ENCODE data around the gene JAM2.
"Not testable (repeated sequence)": the region's sequence is repeated elsewhere in the genome, so short reads cannot be mapped to it uniquely, and the experiment has no call there.

JAM2 gene

DNA sequence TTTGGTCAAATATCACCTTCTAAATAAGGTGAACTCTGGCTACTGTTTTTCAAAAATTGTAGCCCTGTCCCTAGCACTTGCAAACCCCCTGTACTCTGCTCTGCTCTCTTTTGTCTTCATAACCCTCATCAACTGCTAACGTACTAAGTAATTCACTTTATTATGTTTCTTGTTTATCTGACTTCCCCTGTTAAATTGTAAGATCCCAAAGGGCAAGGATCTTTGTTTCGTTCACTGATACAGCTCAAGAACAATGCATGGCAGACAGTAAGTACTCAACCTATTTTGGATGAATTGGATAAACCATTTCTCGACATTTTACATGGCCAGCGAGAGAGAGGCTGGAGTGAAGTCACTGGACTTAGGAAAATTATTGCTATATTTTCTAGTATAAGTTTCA lies 48.7 kb downstream of the JAM2 start:
- no peak overlapping the region for H3K4me3 ChIP-seq (ENCODE audit: control insufficient read depth, low read depth, low read length)
- TF ChIP-seq, protein P1, sequence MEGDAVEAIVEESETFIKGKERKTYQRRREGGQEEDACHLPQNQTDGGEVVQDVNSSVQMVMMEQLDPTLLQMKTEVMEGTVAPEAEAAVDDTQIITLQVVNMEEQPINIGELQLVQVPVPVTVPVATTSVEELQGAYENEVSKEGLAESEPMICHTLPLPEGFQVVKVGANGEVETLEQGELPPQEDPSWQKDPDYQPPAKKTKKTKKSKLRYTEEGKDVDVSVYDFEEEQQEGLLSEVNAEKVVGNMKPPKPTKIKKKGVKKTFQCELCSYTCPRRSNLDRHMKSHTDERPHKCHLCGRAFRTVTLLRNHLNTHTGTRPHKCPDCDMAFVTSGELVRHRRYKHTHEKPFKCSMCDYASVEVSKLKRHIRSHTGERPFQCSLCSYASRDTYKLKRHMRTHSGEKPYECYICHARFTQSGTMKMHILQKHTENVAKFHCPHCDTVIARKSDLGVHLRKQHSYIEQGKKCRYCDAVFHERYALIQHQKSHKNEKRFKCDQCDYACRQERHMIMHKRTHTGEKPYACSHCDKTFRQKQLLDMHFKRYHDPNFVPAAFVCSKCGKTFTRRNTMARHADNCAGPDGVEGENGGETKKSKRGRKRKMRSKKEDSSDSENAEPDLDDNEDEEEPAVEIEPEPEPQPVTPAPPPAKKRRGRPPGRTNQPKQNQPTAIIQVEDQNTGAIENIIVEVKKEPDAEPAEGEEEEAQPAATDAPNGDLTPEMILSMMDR (IDR thresholded peaks at IDR 0.05; ENCODE audit: control insufficient read depth, insufficient read depth, low read depth, low read length, missing control alignments) = no peak
- no peak for DNase-seq (ENCODE audit: low read depth)

DNA sequence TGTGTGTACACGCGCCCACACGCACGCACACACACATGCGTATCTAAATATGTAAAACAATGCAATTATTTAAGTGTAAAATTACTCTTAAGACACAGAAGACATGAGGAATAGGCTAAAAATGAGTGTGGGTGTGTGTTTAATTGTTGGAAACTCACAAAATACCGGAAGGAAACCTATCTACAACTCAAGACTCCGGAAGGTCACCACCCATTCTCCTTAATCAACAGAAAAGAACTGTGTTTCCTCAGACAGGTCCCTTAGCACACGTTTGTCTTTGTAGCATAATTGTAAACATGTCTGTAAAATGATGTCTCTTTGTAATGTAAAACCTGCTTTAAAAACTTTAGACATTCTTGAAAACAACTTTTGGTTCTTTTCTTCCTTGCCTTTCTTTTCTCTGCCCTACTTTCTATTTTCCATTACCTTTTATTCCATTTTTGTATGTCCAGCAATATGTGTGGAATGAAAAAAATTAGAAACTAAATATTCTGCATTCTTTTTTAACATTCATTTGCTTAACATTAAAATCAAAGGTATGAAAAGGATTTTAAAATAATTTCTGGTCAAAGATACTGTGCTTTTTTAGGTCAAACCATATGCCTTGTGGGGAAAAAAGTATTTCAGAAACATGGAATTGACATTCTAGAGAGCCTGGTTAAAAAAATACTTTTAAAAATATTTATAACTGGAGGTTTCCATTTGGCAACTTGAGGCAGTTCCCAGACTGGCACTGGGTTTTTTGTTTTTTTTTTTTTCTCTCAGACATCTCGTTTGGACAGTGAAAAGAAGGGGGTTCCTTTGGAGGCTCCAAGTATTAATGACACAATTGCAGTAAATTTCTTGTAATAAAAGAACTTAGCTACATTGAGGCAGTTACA lies 49.5 kb downstream of the JAM2 start:
- DNase-seq (ENCODE audit: low read depth) = no peak

DNA sequence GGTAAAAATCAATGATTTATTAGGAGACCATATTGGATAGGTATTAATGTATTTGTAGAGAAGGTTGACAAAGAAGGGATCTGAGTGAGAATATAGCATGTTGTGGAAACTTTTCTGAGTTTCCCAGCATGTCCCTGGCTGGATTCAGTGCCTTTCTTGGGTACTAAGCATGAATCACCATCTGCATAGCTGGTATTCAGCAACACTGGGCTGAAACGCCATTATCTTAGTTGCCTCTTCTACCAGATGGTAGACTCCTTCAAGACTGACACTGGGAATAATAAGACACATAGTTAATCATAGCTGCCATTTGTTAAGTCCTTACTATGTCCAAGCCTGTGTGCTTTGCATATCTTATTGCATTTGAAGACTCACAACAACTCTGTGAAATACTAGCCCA lies 50.2 kb downstream of the JAM2 start:
- no peak for DNase-seq (ENCODE audit: low read depth)
- no peak overlapping the region for H3K4me3 ChIP-seq (ENCODE audit: control insufficient read depth, low read depth, low read length)
- TF ChIP-seq, protein P1 (IDR thresholded peaks at IDR 0.05; ENCODE audit: control insufficient read depth, insufficient read depth, low read depth, low read length, missing control alignments) = no peak

More for the DNA sequence above, 49.5 kb downstream of the JAM2 start:
- H3K4me3 ChIP-seq (ENCODE audit: control insufficient read depth, low read depth, low read length) = no peak overlapping the region
- TF ChIP-seq, protein P1 (IDR thresholded peaks at IDR 0.05; ENCODE audit: control insufficient read depth, insufficient read depth, low read depth, low read length, missing control alignments) = no peak

DNA sequence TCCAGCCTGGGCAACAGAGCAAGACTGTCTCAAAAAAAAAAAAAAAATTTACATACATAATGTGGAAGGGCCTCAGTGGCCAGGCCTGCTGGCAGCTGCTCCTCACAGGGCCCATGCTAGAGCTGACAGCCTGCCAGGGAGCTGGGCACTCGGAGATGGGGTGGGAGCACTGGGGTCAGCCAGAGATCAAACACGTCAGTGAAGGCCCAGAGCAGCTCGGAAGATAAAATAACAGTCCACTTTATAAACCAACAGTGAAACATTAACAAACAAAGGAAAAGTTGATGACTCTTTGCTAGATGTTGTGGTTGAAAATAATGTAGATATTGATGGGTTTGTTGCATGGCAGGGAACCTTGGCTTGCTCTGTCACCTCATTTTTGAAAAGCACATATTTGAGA lies 52.9 kb downstream of the JAM2 start:
- DNase-seq (ENCODE audit: low read depth) = no peak
- H3K4me3 ChIP-seq (ENCODE audit: control insufficient read depth, low read depth, low read length) = no peak overlapping the region
- TF ChIP-seq, protein P1 (IDR thresholded peaks at IDR 0.05; ENCODE audit: control insufficient read depth, insufficient read depth, low read depth, low read length, missing control alignments) = no peak

DNA sequence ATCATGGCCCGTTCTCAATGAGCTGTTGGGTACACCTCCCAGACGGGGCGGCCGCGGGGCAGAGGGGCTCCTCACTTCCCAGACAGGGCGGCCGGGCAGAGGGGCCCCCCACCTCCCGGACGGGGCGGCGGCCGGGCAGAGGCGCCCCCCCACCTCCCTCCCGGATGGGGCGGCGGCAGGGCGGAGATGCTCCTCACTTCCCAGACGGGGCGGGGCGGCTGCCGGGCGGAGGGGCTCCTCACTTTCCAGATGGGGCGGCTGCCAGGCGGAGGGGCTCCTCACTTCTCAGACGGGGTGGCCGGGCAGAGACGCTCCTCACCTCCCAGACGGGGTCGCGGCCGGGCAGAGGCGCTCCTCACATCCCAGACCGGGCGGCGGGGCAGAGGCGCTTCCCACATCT lies 56.4 kb downstream of the JAM2 start:
- not testable (repeated sequence) for DNase-seq (ENCODE audit: low read depth); H3K4me3 ChIP-seq (ENCODE audit: control insufficient read depth, low read depth, low read length)

DNA sequence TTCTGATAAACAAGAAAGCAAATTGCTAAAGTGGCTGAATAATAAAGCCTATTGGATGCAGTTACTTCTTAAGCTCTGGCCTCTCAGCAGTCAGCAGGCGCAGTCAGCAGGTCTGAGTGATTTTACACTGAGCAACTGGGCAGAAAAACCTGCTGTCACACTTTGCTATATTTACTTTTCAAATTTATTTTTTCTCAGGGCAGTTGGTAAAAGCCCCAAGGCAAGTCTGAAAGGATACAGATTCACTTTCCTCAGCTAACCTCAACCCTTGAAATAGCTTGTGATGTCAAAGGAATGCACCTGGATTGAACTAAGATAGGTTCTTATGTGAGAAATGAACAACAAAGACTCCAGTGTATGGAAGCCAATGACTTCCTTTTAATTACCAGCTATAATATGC lies 61.7 kb downstream of the JAM2 start:
- DNase-seq (ENCODE audit: low read depth) = no peak
- TF ChIP-seq, protein P1 (IDR thresholded peaks at IDR 0.05; ENCODE audit: control insufficient read depth, insufficient read depth, low read depth, low read length, missing control alignments) = no peak

DNA sequence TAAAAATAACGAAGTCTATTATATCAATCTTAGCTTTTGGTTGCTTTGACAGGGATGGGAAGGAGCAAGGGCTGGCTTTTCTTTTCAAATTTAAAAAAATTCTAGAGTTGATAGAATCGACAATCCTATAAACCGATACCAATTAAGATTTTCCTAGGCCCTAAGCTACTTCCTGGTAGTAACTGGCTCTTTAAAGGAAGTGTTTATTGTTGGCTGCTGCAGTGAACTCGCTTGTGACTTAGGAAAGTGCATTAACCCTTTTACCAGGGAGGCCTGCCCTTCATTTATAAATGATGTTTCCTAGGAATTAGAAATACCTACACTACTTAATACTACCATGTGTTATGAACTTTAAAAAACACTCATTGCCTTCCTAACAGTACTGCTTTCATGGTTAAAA lies 62.5 kb downstream of the JAM2 start:
- TF ChIP-seq, protein P1 (IDR thresholded peaks at IDR 0.05; ENCODE audit: control insufficient read depth, insufficient read depth, low read depth, low read length, missing control alignments) = no peak
- DNase-seq (ENCODE audit: low read depth) = no peak
- H3K4me3 ChIP-seq (ENCODE audit: control insufficient read depth, low read depth, low read length) = no peak overlapping the region

More for the DNA sequence above, 61.7 kb downstream of the JAM2 start:
- no peak overlapping the region for H3K4me3 ChIP-seq (ENCODE audit: control insufficient read depth, low read depth, low read length)
